ENCODE measurements around the gene SLC8A1. TPM values are rescaled to one million over a fixed set of nuclear protein-coding genes. Genes with fewer than 3 reads are reported as not detected.

SLC8A1 gene
- total RNA-seq, 1 experiment from 2014 or later = 1.7 TPM

DNA sequence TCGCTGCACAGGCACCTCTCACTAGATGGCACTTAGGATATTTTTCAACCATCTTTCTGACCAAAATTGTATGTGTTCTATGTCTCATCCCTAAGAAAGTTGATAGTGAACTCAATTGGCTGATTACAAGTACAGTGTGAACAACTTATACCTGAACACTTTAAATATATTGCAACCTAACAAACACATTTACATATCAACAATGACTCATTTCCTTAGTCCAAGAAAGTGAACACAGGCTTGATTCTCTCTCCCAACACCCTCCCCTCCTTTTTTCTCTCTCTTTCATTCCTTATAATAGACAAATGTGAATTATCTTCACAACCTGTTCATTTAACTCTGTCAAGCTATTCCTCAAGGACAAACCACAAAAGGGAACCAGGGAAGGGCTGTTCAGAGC is 192.0 kb downstream of the SLC8A1 start:
- H2BK20ac ChIP-seq (ENCODE audit: low read depth, low read length, poor library complexity, severe bottlenecking) = no peak overlapping the region
- no peak overlapping the region for H3K23ac ChIP-seq (ENCODE audit: insufficient read length, low read depth, low read length)
- no peak for DNase-seq
- H2BK12ac ChIP-seq (ENCODE audit: insufficient read length, low read depth, low read length) = no peak overlapping the region
- H3K79me2 ChIP-seq (ENCODE audit: insufficient read depth, low read length) = no peaks in the 10 kb centered on the region
- TF ChIP-seq, protein P1, sequence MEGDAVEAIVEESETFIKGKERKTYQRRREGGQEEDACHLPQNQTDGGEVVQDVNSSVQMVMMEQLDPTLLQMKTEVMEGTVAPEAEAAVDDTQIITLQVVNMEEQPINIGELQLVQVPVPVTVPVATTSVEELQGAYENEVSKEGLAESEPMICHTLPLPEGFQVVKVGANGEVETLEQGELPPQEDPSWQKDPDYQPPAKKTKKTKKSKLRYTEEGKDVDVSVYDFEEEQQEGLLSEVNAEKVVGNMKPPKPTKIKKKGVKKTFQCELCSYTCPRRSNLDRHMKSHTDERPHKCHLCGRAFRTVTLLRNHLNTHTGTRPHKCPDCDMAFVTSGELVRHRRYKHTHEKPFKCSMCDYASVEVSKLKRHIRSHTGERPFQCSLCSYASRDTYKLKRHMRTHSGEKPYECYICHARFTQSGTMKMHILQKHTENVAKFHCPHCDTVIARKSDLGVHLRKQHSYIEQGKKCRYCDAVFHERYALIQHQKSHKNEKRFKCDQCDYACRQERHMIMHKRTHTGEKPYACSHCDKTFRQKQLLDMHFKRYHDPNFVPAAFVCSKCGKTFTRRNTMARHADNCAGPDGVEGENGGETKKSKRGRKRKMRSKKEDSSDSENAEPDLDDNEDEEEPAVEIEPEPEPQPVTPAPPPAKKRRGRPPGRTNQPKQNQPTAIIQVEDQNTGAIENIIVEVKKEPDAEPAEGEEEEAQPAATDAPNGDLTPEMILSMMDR (conservative IDR thresholded peaks at IDR 0.05) = no peak
- Mint-ChIP-seq H3K36me3 (ENCODE audit: insufficient read depth in 1 of 3, low read depth in 3 of 3) (no peaks in the 10 kb centered on the region), H3K4me3 (no peak overlapping the region), H3K9me3 (no peaks in the 10 kb centered on the region), H3K27me3 (ENCODE audit: low read depth) (no peaks in the 10 kb centered on the region), H3K27ac (no peak overlapping the region), H3K4me1 (peaks cover 8 to 13% of the 10 kb centered on the region in 2 experiments)
- no peaks in the 10 kb centered on the region for H3K79me1 ChIP-seq (ENCODE audit: insufficient read depth, low read depth, low read length, poor library complexity, severe bottlenecking)
- no peaks in the 10 kb centered on the region for H3K23me2 ChIP-seq (ENCODE audit: insufficient read length, low read depth, low read length, poor library complexity, severe bottlenecking)
- no peak overlapping the region for H4K8ac ChIP-seq (replicated peaks; ENCODE audit: insufficient read length, low read depth, low read length)
- no peak overlapping the region for H2AFZ ChIP-seq (ENCODE audit: low read length)
- H3K27me3 ChIP-seq (ENCODE audit: insufficient read depth, low read length) = no peaks in the 10 kb centered on the region
- H2BK5ac ChIP-seq (ENCODE audit: insufficient read length, low read length) = no peak overlapping the region
- no peak overlapping the region for H3K4me2 ChIP-seq (ENCODE audit: insufficient read depth, insufficient read length, low read length)
- H3K14ac ChIP-seq (ENCODE audit: insufficient read depth, low read length) = no peak overlapping the region
- no peaks in the 10 kb centered on the region for H3K9me3 ChIP-seq (ENCODE audit: control insufficient read depth, low read depth, low read length)
- no peak overlapping the region for H4K91ac ChIP-seq (ENCODE audit: insufficient read length, low read depth, low read length)
- no peak overlapping the region for H2AK5ac ChIP-seq (ENCODE audit: insufficient read length, low read length)
- H3K4ac ChIP-seq (ENCODE audit: low read depth, low read length) = no peak overlapping the region
- no peaks in the 10 kb centered on the region for H3K4me1 ChIP-seq (ENCODE audit: insufficient read depth, low read length)
- H4K20me1 ChIP-seq (ENCODE audit: control insufficient read depth, insufficient read depth, insufficient read length) = no peaks in the 10 kb centered on the region
- no peak overlapping the region for H2BK15ac ChIP-seq (ENCODE audit: low read depth, low read length)
- H3K9ac ChIP-seq (ENCODE audit: extremely low read depth, insufficient read length, low read length) = no peak overlapping the region
- H3K56ac ChIP-seq (ENCODE audit: insufficient read length, low read depth, low read length) = no peak overlapping the region
- no peak overlapping the region for H3K27ac ChIP-seq (ENCODE audit: insufficient read length, low read depth, low read length)
- no peak overlapping the region for H4K5ac ChIP-seq (ENCODE audit: insufficient read length, low read depth, low read length)
- WGBS (ENCODE audit: extremely low coverage, insufficient read length, low lambda C conversion rate) = no CpG with 5 or more reads among the region's 1 CpG
- H2BK120ac ChIP-seq (ENCODE audit: low read depth, low read length, poor library complexity, severe bottlenecking) = no peak overlapping the region
- H3T11ph ChIP-seq (ENCODE audit: low read length) = no peak overlapping the region
- H3K18ac ChIP-seq (ENCODE audit: insufficient read length, low read depth, low read length) = no peak overlapping the region

Data from H9 (cell line).